PC-3 (cell line): ENCODE data around the gene DCP2. TPM values are rescaled to one million over a fixed set of nuclear protein-coding genes. Genes with fewer than 3 reads are reported as not detected.
A peak's percentile ranks its signal among the peaks of the same experiment; 100 is the strongest.

Experiments used
- ATAC-seq: fragments of 200-7000 bp; cut with Tn5 transposase; 2 replicates; pipeline ENCODE4 v1.9.1; 2020; ENCODE audit warnings: mild to moderate bottlenecking, moderate library complexity
- BruUV-seq: library from RNA; stranded (reverse); fragments of 400-500 nt; replicated peaks from 2 replicates; lab custom pipeline; 2021; lab: Mats Ljungman, UMichigan
- CTCF ChIA-PET: fragments of 300-600 bp; sonication (Branson Sonifier 250); formaldehyde crosslinking; loops from one replicate; lab custom pipeline; 2022; ENCODE audit warnings: antibody characterized with exemption; lab: Charles Lee
- POLR2A ChIA-PET: fragments of 300-600 bp; sonication (Branson Sonifier 250); formaldehyde crosslinking; loops from one replicate; lab custom pipeline; 2022; ENCODE audit warnings: antibody characterized with exemption; ENCODE audit not compliant: unreplicated experiment; lab: Charles Lee
- DNase-seq: peaks from one replicate; pipeline ENCODE4 v3.0.0-alpha.2; 2015
- H2AFZ ChIP-seq: fragments of 300-600 bp; sonication (generic); 2 replicates; pipeline ENCODE4 v1.6.0; 2016; ENCODE audit warnings: antibody characterized with exemption, low read length
- H3F3A ChIP-seq: fragments of 300-600 bp; sonication (generic); one replicate; pipeline ENCODE4 v1.6.0; 2017; ENCODE audit warnings: antibody characterized with exemption, low read length, control low read depth, mild to moderate bottlenecking; ENCODE audit not compliant: unreplicated experiment
- H3K27ac ChIP-seq: fragments of 300-600 bp; sonication (generic); 2 replicates; pipeline ENCODE4 v1.5.1; 2016; ENCODE audit warnings: mild to moderate bottlenecking, low read length
- H3K27me3 ChIP-seq: fragments of 300-600 bp; sonication (generic); 2 replicates; pipeline ENCODE4 v1.6.1; 2016; ENCODE audit warnings: low read length, mixed read lengths
- H3K36me3 ChIP-seq: fragments of 300-600 bp; sonication (generic); 2 replicates; pipeline ENCODE4 v1.6.1; 2016; ENCODE audit warnings: low read depth, mixed run types, low read length, mixed read lengths
- H3K4me1 ChIP-seq: fragments of 300-600 bp; sonication (generic); 2 replicates; pipeline ENCODE4 v1.5.1; 2016; ENCODE audit warnings: low read length; ENCODE audit not compliant: insufficient read depth
- H3K4me2 ChIP-seq: fragments of 300-600 bp; sonication (generic); 2 replicates; pipeline ENCODE4 v1.6.0; 2016; ENCODE audit warnings: low read length
- H3K4me3 ChIP-seq: fragments of 300-600 bp; sonication (generic); 2 replicates; pipeline ENCODE4 v1.5.1; 2016; ENCODE audit warnings: mild to moderate bottlenecking, low read length, mixed read lengths
- H3K79me2 ChIP-seq: fragments of 300-600 bp; sonication (generic); 2 replicates; pipeline ENCODE4 v1.6.1; 2017; ENCODE audit warnings: low read length, mixed read lengths
- H3K9ac ChIP-seq: fragments of 300-600 bp; sonication (generic); 2 replicates; pipeline ENCODE4 v1.6.0; 2016; ENCODE audit warnings: mild to moderate bottlenecking, low read length
- H3K9me2 ChIP-seq: fragments of 300-600 bp; sonication (generic); replicated peaks from 2 replicates; pipeline ENCODE4 v1.6.1; 2016; ENCODE audit warnings: mixed run types, low read length, mixed read lengths
- H3K9me3 ChIP-seq: fragments of 300-600 bp; sonication (generic); 2 replicates; pipeline ENCODE4 v1.6.1; 2016; ENCODE audit warnings: low read length, mixed read lengths
- H4K20me1 ChIP-seq: fragments of 300-600 bp; sonication (generic); 2 replicates; pipeline ENCODE4 v1.6.1; 2016; ENCODE audit warnings: low read length, mixed read lengths
- EZH2 ChIP-seq: fragments of 300-600 bp; sonication (generic); IDR thresholded peaks from one replicate; pipeline ENCODE4 v1.6.1; 2017; ENCODE audit warnings: antibody characterized with exemption, mild to moderate bottlenecking, low read length; ENCODE audit not compliant: unreplicated experiment
- EZH2phosphoT487 ChIP-seq: fragments of 300-600 bp; sonication (generic); IDR thresholded peaks from 2 replicates; pipeline ENCODE4 v1.6.1; 2018; ENCODE audit warnings: mild to moderate bottlenecking, antibody characterized with exemption, low read length, borderline replicate concordance
- intact Hi-C: fragments of 100-400 bp; cut with micrococcal nuclease; formaldehyde crosslinking; loops from 2 replicates; pipeline ENCODE4 v1.9.0; 2023
- total RNA-seq: library from RNA; depleted of rRNA; stranded (reverse); fragments of >200 nt; gene quantifications from 2 replicates; pipeline ENCODE4 v1.2.3, GENCODE V29; 2014
- TF ChIP-seq, protein P1 (sequence below): fragments of 300-600 bp; sonication (generic); conservative IDR thresholded peaks from 2 replicates; pipeline ENCODE4 v1.5.1; 2017; ENCODE audit warnings: antibody characterized with exemption, low read depth, mild to moderate bottlenecking, low read length

DCP2 gene
- total RNA-seq, 1 experiment from 2014 or later: 33.6 TPM

DNA sequence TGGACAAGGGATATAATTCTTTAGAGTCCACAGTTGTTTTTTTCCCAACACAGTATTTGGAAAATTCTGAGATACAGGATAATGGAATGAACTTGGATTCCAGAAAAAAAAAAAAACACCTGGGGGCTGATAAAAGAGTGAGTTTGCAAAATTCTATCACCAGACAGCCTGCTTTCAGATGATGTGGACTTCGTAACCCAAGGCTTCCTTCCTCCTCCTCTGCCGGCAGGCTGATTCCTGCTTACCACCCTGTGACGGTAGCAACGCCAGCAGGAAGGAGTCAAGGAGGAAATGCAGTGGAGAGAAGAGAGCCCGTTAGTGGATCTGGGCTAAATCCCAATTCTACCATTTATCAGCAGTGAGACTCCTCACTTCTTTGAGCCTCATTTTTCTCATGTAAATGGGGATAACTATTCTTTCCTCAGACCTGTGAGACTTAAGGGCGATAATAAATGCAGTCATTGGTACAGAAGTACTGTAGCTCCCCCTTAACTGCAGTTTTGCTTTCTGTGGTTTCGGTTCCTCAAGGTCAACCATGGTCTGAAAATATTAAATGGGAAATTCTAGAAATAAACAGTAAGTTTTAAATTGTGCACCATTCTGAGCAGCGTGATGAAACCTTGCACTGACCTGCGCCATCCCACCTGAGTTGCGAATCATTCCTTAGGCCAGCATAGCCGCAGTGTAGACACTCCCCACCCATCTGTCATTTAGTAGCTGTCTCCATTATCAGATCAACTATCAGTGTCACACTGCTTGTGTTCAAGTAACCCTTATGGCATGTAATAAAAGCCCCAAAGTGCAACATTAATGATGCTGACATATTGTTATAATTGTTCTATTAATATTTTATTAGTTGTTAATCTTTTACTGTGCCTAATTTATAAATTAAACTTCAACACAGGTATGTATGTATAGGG is 71.4 kb downstream of the DCP2 start:
- H3K9me2 ChIP-seq: no peaks in the 10 kb centered on the region
- H3K36me3 ChIP-seq: no peaks in the 10 kb centered on the region
- H3K27ac ChIP-seq: peak overlapping the region; percentile 31
- DNase-seq: no peak
- H3K27me3 ChIP-seq: no peaks in the 10 kb centered on the region
- TSS peak; percentile 73 for BruUV-seq
- intact Hi-C loops: no loop called here
- H3K9me3 ChIP-seq: no peaks in the 10 kb centered on the region
- H3F3A ChIP-seq: no peaks in the 10 kb centered on the region
- ChIA-PET POLR2A (no interaction called here), CTCF (no interaction called here)
- H3K4me1 ChIP-seq: peaks cover 44% of the 10 kb centered on the region
- no peaks in the 10 kb centered on the region for H3K79me2 ChIP-seq
- no peaks in the 10 kb centered on the region for H4K20me1 ChIP-seq
- no peak overlapping the region for H2AFZ ChIP-seq
- no peak for ATAC-seq
- H3K9ac ChIP-seq: no peak overlapping the region
- H3K4me3 ChIP-seq: no peak overlapping the region
- H3K4me2 ChIP-seq: peak overlapping the region; percentile 28; the same call in 1 of the 2 replicates
- TF ChIP-seq EZH2phosphoT487 (no peak), EZH2 (no peak)
- TF ChIP-seq, protein P1, sequence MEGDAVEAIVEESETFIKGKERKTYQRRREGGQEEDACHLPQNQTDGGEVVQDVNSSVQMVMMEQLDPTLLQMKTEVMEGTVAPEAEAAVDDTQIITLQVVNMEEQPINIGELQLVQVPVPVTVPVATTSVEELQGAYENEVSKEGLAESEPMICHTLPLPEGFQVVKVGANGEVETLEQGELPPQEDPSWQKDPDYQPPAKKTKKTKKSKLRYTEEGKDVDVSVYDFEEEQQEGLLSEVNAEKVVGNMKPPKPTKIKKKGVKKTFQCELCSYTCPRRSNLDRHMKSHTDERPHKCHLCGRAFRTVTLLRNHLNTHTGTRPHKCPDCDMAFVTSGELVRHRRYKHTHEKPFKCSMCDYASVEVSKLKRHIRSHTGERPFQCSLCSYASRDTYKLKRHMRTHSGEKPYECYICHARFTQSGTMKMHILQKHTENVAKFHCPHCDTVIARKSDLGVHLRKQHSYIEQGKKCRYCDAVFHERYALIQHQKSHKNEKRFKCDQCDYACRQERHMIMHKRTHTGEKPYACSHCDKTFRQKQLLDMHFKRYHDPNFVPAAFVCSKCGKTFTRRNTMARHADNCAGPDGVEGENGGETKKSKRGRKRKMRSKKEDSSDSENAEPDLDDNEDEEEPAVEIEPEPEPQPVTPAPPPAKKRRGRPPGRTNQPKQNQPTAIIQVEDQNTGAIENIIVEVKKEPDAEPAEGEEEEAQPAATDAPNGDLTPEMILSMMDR: no peak

DNA sequence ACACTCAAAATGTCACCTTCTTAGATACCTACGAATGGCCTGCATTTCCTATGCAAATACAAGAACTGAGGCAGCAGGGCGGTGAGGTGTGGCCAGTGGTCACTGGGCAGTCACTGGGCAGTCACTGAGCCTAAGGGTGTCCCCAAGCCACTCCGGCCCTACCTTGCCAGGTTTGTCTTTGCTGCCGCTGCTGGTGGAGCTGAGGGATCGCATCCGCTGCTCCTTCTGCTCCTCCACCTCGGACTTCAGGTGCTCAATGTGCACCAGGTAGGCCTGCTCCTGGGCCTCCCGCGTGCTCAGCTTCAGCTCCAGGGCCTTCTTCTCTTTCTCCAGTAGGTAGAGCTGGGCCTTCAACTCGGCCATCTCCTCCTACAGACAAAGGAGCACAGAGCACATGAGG is 72.3 kb downstream of the DCP2 start:
- no TSS peak for BruUV-seq
- no peaks in the 10 kb centered on the region for H3K9me2 ChIP-seq
- ChIA-PET POLR2A (no interaction called here), CTCF (no interaction called here)
- H3K27me3 ChIP-seq: no peaks in the 10 kb centered on the region
- no peak for TF ChIP-seq EZH2phosphoT487
- TF ChIP-seq EZH2: no peak
- TF ChIP-seq, protein P1: no peak
- H2AFZ ChIP-seq: no peak overlapping the region
- H4K20me1 ChIP-seq: no peaks in the 10 kb centered on the region
- H3K4me3 ChIP-seq: no peak overlapping the region
- intact Hi-C loops: no loop called here
- DNase-seq (no peak), ATAC-seq (no peak)
- H3K9me3 ChIP-seq: no peaks in the 10 kb centered on the region
- no peak overlapping the region for H3K9ac ChIP-seq
- H3F3A ChIP-seq: no peaks in the 10 kb centered on the region
- no peak overlapping the region for H3K27ac ChIP-seq
- H3K4me1 ChIP-seq: peaks cover 44% of the 10 kb centered on the region
- no peaks in the 10 kb centered on the region for H3K36me3 ChIP-seq
- H3K4me2 ChIP-seq: no peak overlapping the region
- no peaks in the 10 kb centered on the region for H3K79me2 ChIP-seq
